ENCODE measurements around the gene RNF14.

DNA sequence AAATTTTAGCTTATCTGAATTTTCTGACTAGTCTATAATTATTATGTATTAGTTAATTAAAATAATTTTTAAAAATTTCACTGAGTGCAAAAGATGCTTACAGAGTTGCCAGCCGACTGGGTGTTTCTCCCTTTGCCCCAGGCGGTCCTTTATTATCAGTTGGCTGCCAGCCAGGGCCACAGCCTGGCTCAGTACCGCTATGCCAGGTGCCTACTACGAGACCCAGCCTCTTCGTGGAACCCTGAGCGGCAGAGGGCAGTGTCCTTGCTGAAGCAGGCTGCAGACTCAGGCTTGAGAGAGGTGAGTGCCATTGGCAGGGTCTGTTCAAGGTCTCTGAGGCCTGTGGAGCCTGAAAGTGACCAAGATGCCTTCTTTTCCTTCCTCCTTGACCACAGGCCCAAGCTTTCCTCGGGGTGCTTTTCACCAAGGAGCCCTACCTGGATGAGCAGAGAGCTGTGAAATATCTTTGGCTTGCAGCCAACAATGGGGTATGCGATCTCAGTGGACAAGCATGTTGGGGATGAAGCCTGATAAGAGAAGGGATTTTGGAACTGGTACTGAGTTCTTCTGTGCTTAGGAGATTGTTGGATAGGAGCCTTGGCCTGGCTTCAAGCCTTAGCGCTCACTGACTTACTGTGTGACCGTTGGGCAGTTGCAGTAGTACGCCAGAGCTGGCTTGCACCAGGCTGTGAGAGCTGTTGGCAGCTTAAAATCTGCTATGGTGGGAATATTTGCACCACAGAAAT is 34.6 kb upstream of the RNF14 start:
- TF ChIP-seq, protein P1, sequence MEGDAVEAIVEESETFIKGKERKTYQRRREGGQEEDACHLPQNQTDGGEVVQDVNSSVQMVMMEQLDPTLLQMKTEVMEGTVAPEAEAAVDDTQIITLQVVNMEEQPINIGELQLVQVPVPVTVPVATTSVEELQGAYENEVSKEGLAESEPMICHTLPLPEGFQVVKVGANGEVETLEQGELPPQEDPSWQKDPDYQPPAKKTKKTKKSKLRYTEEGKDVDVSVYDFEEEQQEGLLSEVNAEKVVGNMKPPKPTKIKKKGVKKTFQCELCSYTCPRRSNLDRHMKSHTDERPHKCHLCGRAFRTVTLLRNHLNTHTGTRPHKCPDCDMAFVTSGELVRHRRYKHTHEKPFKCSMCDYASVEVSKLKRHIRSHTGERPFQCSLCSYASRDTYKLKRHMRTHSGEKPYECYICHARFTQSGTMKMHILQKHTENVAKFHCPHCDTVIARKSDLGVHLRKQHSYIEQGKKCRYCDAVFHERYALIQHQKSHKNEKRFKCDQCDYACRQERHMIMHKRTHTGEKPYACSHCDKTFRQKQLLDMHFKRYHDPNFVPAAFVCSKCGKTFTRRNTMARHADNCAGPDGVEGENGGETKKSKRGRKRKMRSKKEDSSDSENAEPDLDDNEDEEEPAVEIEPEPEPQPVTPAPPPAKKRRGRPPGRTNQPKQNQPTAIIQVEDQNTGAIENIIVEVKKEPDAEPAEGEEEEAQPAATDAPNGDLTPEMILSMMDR (IDR thresholded peaks at IDR 0.05), result no peak
- TF ChIP-seq ZFX (IDR thresholded peaks at IDR 0.05; ENCODE audit: borderline replicate concordance), result no peak
